NCI-H345 (cell line): ENCODE results near the gene EP400.

Experiments
- DNase-seq: peaks from one replicate; lab custom pipeline; 2025; lab: John Stamatoyannopoulos, UW

The EP400 gene

GRCh38 chr12:132123970-132124765 lies 174.4 kb downstream of the EP400 start:
- DNase-seq: no peak

DNA sequence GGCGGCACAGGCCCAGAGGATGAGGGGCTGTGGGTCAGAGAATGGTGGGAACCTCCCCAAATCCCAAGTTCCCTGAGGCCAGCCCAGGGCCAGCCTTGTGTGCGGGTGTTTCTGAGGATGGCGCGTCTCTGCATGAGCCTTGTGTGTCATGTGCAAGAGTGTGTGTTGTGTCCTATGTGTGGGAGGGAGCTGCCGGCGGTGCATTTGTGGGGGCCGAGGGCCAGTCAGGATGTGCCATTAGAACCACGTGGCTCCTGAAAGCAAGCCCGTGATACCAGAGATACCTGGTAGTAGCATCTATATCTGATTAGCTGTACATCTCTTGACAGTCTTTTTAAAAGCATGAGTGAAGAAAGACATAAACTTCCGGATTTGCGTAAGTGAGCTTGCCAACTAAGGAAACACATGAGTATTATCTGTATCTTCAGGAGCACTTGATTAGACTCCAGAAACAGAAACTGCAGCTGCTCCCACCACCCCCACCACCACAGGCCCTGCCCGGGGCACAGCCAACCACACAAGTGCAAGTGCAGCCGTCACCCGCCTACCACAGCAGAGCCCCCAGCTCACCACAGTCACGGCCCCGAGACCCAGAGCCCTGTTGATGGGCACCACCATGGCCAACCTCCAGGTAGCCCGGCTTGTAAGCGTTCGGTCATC lies 175.2 kb downstream of the EP400 start:
- DNase-seq: no peak

DNA sequence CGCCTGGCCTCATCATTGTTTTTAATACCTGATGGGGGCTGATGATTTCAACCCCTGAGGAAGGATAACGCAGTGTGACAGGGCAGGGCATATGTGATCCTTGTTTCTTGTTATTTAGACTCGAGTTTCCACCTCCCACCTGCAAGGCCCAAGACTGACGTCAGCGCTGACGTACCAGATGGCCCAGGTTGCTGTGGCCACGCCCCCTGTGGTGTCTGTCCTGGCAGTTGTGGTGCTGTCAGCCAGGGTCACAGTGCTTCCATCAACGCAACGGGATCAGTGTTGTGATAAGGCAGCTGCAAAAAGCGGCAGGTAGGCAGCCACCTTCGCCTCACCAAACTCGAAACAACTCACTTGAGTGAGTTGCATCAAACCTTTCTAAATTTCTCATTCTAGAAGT lies 176.0 kb downstream of the EP400 start:
- no peak for DNase-seq

GRCh38 chr12:132127041-132127440 lies 177.3 kb downstream of the EP400 start:
- no peak for DNase-seq

GRCh38 chr12:132129007-132129406 lies 179.3 kb downstream of the EP400 start:
- no peak for DNase-seq

GRCh38 chr12:132130690-132131089 lies 180.9 kb downstream of the EP400 start:
- DNase-seq: no peak
